SK-N-SH treated with all-trans-retinoic acid at 6 μM for 48 hours (cell line): ENCODE results near the gene ARHGAP15.

Source experiments
- ARNTL ChIP-seq: fragments of 450-650 bp; formaldehyde crosslinking; IDR thresholded peaks from 2 replicates; pipeline ENCODE4 v1.5.0; 2020; ENCODE audit warnings: low read depth, mild to moderate bottlenecking, moderate library complexity, borderline replicate concordance
- BACH2 ChIP-seq: fragments of 250-450 bp; sonication (Bioruptor Pico); IDR thresholded peaks from 2 replicates; pipeline ENCODE4 v1.9.0; 2021; ENCODE audit warnings: mild to moderate bottlenecking, borderline replicate concordance
- CREB5 ChIP-seq: fragments of 250-450 bp; sonication (Bioruptor Pico); IDR thresholded peaks from 2 replicates; pipeline ENCODE4 v1.5.1; 2020; ENCODE audit warnings: low read depth, mild to moderate bottlenecking, moderate library complexity
- PATZ1 ChIP-seq: fragments of 250-450 bp; sonication (Bioruptor Pico); IDR thresholded peaks from 2 replicates; pipeline ENCODE4 v1.8.0; 2020; ENCODE audit warnings: mild to moderate bottlenecking, moderate library complexity, borderline replicate concordance
- RARB ChIP-seq: fragments of 250-450 bp; sonication (Bioruptor Pico); IDR thresholded peaks from 2 replicates; pipeline ENCODE4 v1.8.0; 2021; ENCODE audit warnings: mild to moderate bottlenecking, moderate library complexity
- ZFP3 ChIP-seq: fragments of 250-450 bp; sonication (Bioruptor Pico); IDR thresholded peaks from 2 replicates; pipeline ENCODE4 v1.5.0; 2020; ENCODE audit warnings: mild to moderate bottlenecking, moderate library complexity
- ZFP30 ChIP-seq: fragments of 450-650 bp; formaldehyde crosslinking; IDR thresholded peaks from 2 replicates; pipeline ENCODE4 v1.5.0; 2022; ENCODE audit warnings: mild to moderate bottlenecking, moderate library complexity

DNA sequence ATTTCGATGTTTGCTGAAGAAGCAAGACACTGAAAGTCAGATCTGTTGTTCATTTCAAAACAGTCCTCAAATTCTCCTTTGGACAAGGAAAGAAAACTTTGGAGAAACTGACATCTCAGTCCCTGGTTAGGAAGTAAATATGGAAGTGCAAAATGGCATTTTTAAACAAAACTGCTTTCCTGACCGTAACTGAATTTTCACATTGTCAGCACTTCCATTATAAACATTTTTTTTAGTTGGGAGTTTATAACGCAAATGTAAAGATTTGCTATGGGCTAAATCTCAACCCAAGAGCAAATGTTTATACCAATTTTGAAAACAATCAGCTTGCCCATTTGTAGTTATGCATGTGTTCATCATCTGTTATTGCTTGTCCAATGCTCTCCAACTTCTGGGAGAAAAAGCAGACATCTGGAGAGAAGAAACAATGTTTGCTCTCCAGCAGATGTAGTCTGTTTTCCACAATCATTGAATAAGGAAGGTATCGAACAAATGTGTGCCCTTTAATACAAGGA lies 520.1 kb downstream of the ARHGAP15 start:
- TF ChIP-seq PATZ1 (CRISPR knock-in tag) (no peak), ZFP30 (CRISPR knock-in tag) (no peak), ARNTL (CRISPR knock-in tag) (no peak), BACH2 (CRISPR knock-in tag) (no peak), RARB (no peak), ZFP3 (CRISPR knock-in tag) (no peak), CREB5 (CRISPR knock-in tag) (no peak)
